ENCODE measurements around the gene CNMD. TPM values are rescaled to one million over a fixed set of nuclear protein-coding genes. Genes with fewer than 3 reads are reported as not detected.
A peak's percentile ranks its signal among the peaks of the same experiment; 100 is the strongest.
"Not testable (repeated sequence)": the region's sequence is repeated elsewhere in the genome, so short reads cannot be mapped to it uniquely, and the experiment has no call there.

The CNMD gene
- total RNA-seq, 2 donors from 2014 or later = not detected

DNA sequence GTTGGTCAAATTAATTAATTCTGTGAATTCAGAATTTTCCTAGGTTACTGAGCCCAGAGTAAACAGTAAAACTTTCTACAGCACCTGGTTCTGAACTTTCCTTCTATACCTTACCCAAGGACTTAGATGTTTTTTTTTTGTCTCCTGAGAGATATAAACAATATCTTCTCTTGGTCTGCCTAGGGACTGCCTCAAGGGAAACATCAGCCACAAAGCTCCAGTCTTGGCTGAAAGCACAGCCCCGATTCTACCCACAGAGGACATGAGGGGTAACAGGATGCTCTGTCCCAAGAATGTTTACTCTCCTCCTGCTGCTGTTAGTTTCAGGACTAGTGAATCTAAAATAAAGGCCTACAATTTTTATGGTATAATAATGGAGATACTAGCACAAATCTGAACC is 14.3 kb downstream of the CNMD start:
- Histone ChIP-seq H3K9me3 (no peaks in the 10 kb centered on the region), H3K4me3 (no peak overlapping the region), H3K36me3 (no peaks in the 10 kb centered on the region), H3K27ac (no peak overlapping the region), H3K4me1 (ENCODE audit: control insufficient read depth in 1 of 2, low read depth in 2 of 2) (no peaks in the 10 kb centered on the region), H3K27me3 (replicated peaks; ENCODE audit: insufficient read depth) (no peaks in the 10 kb centered on the region)
- ATAC-seq (ENCODE audit: insufficient number of reproducible peaks, low FRiP score, low read depth) = no peak
- DNase-seq (ENCODE audit: low spot score) = no peak
- TF ChIP-seq, protein P1, sequence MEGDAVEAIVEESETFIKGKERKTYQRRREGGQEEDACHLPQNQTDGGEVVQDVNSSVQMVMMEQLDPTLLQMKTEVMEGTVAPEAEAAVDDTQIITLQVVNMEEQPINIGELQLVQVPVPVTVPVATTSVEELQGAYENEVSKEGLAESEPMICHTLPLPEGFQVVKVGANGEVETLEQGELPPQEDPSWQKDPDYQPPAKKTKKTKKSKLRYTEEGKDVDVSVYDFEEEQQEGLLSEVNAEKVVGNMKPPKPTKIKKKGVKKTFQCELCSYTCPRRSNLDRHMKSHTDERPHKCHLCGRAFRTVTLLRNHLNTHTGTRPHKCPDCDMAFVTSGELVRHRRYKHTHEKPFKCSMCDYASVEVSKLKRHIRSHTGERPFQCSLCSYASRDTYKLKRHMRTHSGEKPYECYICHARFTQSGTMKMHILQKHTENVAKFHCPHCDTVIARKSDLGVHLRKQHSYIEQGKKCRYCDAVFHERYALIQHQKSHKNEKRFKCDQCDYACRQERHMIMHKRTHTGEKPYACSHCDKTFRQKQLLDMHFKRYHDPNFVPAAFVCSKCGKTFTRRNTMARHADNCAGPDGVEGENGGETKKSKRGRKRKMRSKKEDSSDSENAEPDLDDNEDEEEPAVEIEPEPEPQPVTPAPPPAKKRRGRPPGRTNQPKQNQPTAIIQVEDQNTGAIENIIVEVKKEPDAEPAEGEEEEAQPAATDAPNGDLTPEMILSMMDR (IDR thresholded peaks at IDR 0.05) = no peak

DNA sequence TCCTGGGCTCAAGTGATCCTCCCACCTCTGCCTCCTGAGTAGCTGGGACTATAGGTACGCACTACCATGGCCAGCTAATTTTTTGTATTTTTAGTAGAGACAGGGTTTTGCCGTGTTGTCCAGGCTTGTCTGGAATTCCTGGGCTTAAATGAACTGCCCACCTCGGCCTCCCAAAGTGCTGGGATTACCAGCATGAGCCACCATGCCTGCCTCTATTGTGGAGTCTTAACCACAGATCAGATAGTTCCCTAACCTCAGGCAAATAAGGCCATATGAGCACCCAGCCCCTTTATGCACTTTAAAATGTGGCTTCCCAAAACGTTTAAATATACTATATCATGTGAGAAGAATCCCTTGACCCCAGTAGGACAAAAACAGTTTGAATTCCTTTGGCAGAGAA is 16.4 kb downstream of the CNMD start:
- TF ChIP-seq, protein P1 (IDR thresholded peaks at IDR 0.05) = no peak
- Histone ChIP-seq H3K4me3 (no peak overlapping the region), H3K4me1 (ENCODE audit: control insufficient read depth in 1 of 2, low read depth in 2 of 2) (no peaks in the 10 kb centered on the region), H3K27me3 (replicated peaks; ENCODE audit: insufficient read depth) (no peaks in the 10 kb centered on the region), H3K9me3 (no peaks in the 10 kb centered on the region), H3K36me3 (no peaks in the 10 kb centered on the region), H3K27ac (no peak overlapping the region)
- DNase-seq (ENCODE audit: low spot score) = no peak
- no peak for ATAC-seq (ENCODE audit: insufficient number of reproducible peaks, low FRiP score, low read depth)

DNA sequence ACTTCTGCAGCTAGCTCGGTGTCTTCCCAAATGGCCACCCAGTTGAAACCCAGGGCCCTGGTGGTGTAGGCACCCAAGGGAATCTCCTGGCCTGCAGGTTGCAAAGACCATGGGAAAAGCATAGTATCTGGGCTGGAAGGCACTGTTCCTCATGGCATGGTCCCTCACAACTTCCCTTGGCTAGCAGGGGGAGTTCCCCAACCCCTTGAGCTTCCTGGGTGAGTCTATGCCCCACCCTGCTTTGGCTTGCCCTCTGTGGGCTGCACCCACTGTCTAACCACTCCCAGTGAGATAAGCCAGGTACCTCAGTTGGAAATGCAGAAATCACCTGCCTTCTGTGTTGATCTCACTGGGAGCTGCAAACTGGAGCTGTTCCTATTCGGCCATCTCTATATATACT is 18.3 kb downstream of the CNMD start:
- H3K27ac ChIP-seq; DNase-seq (ENCODE audit: low spot score); ATAC-seq (ENCODE audit: insufficient number of reproducible peaks, low FRiP score, low read depth); H3K4me3 ChIP-seq; H3K27me3 ChIP-seq (replicated peaks; ENCODE audit: insufficient read depth); H3K4me1 ChIP-seq (ENCODE audit: control insufficient read depth in 1 of 2, low read depth in 2 of 2); H3K36me3 ChIP-seq; H3K9me3 ChIP-seq: not testable (repeated sequence)

DNA sequence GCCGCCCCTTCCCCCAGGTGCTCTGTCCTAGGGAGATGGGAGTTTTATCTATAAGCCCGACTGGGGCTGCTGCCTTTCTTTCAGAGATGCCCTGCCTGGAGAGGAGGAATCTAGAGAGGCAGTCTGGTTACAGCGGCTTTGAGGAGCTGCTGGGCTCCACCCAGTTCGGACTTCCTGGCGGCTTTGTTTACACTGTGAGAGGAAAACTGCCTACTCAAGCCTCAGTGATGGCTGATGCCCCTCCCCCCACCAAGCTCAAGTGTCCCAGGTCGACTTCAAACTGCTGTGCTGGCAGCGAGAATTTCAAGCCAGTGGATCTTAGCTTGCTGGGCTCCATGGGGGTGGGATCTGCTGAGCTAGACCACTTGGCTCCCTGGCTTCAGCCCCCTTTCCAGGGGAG is 18.7 kb downstream of the CNMD start:
- not testable (repeated sequence) for H3K27me3 ChIP-seq (replicated peaks; ENCODE audit: insufficient read depth); ATAC-seq (ENCODE audit: insufficient number of reproducible peaks, low FRiP score, low read depth); H3K4me1 ChIP-seq (ENCODE audit: control insufficient read depth in 1 of 2, low read depth in 2 of 2); DNase-seq (ENCODE audit: low spot score); H3K9me3 ChIP-seq; H3K36me3 ChIP-seq; H3K27ac ChIP-seq; H3K4me3 ChIP-seq

DNA sequence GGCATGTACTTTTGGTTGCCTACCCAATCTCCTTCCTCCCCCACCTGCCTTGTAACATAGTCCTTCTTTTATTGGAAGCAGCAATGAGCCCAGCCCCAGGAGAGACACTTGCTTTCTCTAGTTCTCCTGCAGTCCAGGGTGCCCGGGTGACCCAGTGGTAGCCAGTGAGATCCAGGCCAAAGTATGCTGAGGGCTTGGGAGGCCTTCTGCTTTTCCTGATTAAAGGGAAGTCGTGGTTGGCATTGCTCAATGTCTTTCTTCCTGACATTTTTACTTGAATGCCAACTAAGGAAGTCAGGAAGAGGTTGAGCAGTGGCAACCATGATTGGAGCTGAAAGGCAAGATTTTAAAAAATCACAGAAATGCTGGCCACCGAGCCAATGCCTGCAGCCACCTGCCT is 25.7 kb downstream of the CNMD start:
- no peak overlapping the region for H3K4me3 ChIP-seq
- DNase-seq (ENCODE audit: low spot score) (no peak), ATAC-seq (ENCODE audit: insufficient number of reproducible peaks, low FRiP score, low read depth) (peak; percentile 43)

DNA sequence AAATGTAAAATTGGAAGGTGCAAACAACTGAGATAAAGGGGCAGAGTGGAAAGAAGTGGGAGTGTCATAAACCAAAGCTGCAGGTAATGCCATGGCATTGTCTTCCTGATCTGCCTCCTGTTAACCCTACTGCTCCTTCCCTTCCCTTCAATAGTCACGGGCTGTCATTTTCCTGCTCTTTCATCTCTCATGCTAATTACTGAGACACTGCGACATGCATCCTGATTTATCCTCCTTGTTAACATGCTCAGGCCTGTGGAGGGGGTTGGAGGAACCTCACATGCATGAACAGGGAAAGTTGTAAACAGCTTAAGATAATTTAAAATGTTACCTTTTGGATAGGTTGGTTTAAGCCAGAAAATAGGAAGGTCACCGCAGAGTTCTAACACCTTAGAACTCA is 27.2 kb downstream of the CNMD start:
- Histone ChIP-seq H3K4me3 (no peak overlapping the region), H3K36me3 (no peaks in the 10 kb centered on the region), H3K27me3 (replicated peaks; ENCODE audit: insufficient read depth) (no peaks in the 10 kb centered on the region), H3K9me3 (no peaks in the 10 kb centered on the region), H3K27ac (no peak overlapping the region), H3K4me1 (ENCODE audit: control insufficient read depth in 1 of 2, low read depth in 2 of 2) (no peaks in the 10 kb centered on the region)
- TF ChIP-seq, protein P1 (IDR thresholded peaks at IDR 0.05) = no peak
- DNase-seq (ENCODE audit: low spot score) (no peak), ATAC-seq (ENCODE audit: insufficient number of reproducible peaks, low FRiP score, low read depth) (no peak)

More for the DNA sequence above, 25.7 kb downstream of the CNMD start:
- TF ChIP-seq, protein P1 (IDR thresholded peaks at IDR 0.05) = no peak
- Histone ChIP-seq H3K27me3 (replicated peaks; ENCODE audit: insufficient read depth) (no peaks in the 10 kb centered on the region), H3K36me3 (no peaks in the 10 kb centered on the region), H3K27ac (no peak overlapping the region), H3K9me3 (no peaks in the 10 kb centered on the region), H3K4me1 (ENCODE audit: control insufficient read depth in 1 of 2, low read depth in 2 of 2) (no peaks in the 10 kb centered on the region)
